Astrocyte (in vitro differentiated cells and primary cell): ENCODE measurements around the gene PLEKHA3.

Experiments used
- CTCF ChIP-seq: IDR thresholded peaks from 2 replicates; pipeline ENCODE4 v1.5.1; 2011; ENCODE audit warnings: low read depth, mild to moderate bottlenecking, inconsistent platforms, low read length, moderate library complexity; ENCODE audit not compliant: insufficient read depth
- EZH2 ChIP-seq: IDR thresholded peaks from 2 replicates; pipeline ENCODE4 v1.6.1; 2012; ENCODE audit warnings: mild to moderate bottlenecking, low read length, inconsistent platforms; ENCODE audit not compliant: insufficient read depth

DNA sequence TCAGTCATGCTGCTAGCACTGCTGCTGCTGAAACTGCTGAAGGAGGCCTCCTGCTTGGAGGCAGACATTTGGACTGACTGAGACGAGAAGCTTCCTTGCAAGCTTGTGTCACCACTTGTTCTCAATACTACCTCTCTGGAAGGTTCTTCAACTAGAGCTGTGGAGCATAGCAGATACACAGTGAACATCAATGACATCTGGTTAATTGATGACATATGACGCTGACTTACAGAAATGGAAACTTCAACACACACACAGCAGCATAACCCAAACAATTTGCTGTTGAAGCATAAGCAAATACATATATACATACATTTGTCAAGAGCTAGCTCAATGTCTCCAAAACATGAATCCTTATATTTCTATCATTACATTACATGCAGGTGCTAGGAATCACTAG is 47.3 kb downstream of the PLEKHA3 start:
- TF ChIP-seq CTCF (no peak), EZH2 (no peak)
